ENCODE measurements around the gene ADGRV1.
"Not testable (repeated sequence)": the region's sequence is repeated elsewhere in the genome, so short reads cannot be mapped to it uniquely, and the experiment has no call there.

The ADGRV1 gene

GRCh38 chr5:90800082-90800481, 241.5 kb downstream of the ADGRV1 start:
- intact Hi-C loops (cut with DNase I), result loop anchor here (5.0 kb wide), 1 partner anchor 617 kb away; no protein-coding TSS in a partner anchor

GRCh38 chr5:90800515-90800914, 241.9 kb downstream of the ADGRV1 start:
- not testable (repeated sequence) for DNase-seq
- intact Hi-C loops (cut with DNase I), result loop anchor here (5.0 kb wide), 1 partner anchor 617 kb away; no protein-coding TSS in a partner anchor

More at GRCh38 chr5:90800082-90800481, 241.5 kb downstream of the ADGRV1 start:
- not testable (repeated sequence) for DNase-seq

GRCh38 chr5:90802474-90803317, 244.1 kb downstream of the ADGRV1 start:
- intact Hi-C loops (cut with DNase I), result loop anchor here (5.0 kb wide), 1 partner anchor 615 kb away; no protein-coding TSS in a partner anchor
- DNase-seq, result peak in 2 of 10 donors; percentile 8 to 37

GRCh38 chr5:90803381-90803780, 244.8 kb downstream of the ADGRV1 start:
- no peak for DNase-seq
- intact Hi-C loops (cut with DNase I), result loop anchor here (5.0 kb wide), 1 partner anchor 614 kb away; no protein-coding TSS in a partner anchor

- intact Hi-C loops (cut with DNase I), result loop anchor here (5.0 kb wide), 1 partner anchor 613 kb away; no protein-coding TSS in a partner anchor
- peak in 1 of 10 donors; percentile 41 for DNase-seq
Observed at GRCh38 chr5:90803876-90804275, 245.3 kb downstream of the ADGRV1 start.

- intact Hi-C loops (cut with DNase I), result no loop called here
- DNase-seq, result no peak
Observed at GRCh38 chr5:90807496-90807895, 248.9 kb downstream of the ADGRV1 start.

GRCh38 chr5:90809311-90810056, 250.9 kb downstream of the ADGRV1 start:
- DNase-seq, result no peak
- intact Hi-C loops (cut with DNase I), result no loop called here

GRCh38 chr5:90810211-90810610, 251.6 kb downstream of the ADGRV1 start:
- intact Hi-C loops (cut with DNase I), result no loop called here
- DNase-seq, result no peak

GRCh38 chr5:90813392-90813791, 254.8 kb downstream of the ADGRV1 start:
- intact Hi-C loops (cut with DNase I), result no loop called here
- no peak for DNase-seq

- intact Hi-C loops (cut with DNase I), result not testable (repeated sequence)
Observed at GRCh38 chr5:90822062-90822461, 263.5 kb downstream of the ADGRV1 start.

GRCh38 chr5:90824436-90824835, 265.8 kb downstream of the ADGRV1 start:
- DNase-seq, result no peak
- intact Hi-C loops (cut with DNase I), result no loop called here

More at GRCh38 chr5:90822062-90822461, 263.5 kb downstream of the ADGRV1 start:
- peak in 2 of 10 donors; percentile 45 to 64 for DNase-seq

GRCh38 chr5:90830058-90830457, 271.5 kb downstream of the ADGRV1 start:
- intact Hi-C loops (cut with DNase I), result no loop called here
- DNase-seq, result no peak

GRCh38 chr5:90833753-90834152, 275.2 kb downstream of the ADGRV1 start:
- DNase-seq, result no peak
- intact Hi-C loops (cut with DNase I), result no loop called here

GRCh38 chr5:90834711-90835110, 276.1 kb downstream of the ADGRV1 start:
- no peak for DNase-seq
- intact Hi-C loops (cut with DNase I), result no loop called here

GRCh38 chr5:90843443-90843842, 284.8 kb downstream of the ADGRV1 start:
- no peak for DNase-seq
- intact Hi-C loops (cut with DNase I), result no loop called here

GRCh38 chr5:90844931-90845330, 286.3 kb downstream of the ADGRV1 start:
- DNase-seq, result peak in 1 of 10 donors; percentile 45
- intact Hi-C loops (cut with DNase I), result no loop called here

- no peak for DNase-seq
- intact Hi-C loops (cut with DNase I), result no loop called here
Observed at GRCh38 chr5:90845723-90846554, 287.3 kb downstream of the ADGRV1 start.

GRCh38 chr5:90847606-90848005, 289.0 kb downstream of the ADGRV1 start:
- DNase-seq, result peak in 3 of 10 donors; percentile 49 to 75 (median 70)
- intact Hi-C loops (cut with DNase I), result not testable (repeated sequence)

GRCh38 chr5:90849939-90850338, 291.3 kb downstream of the ADGRV1 start:
- no peak for DNase-seq
- intact Hi-C loops (cut with DNase I), result no loop called here

GRCh38 chr5:90852531-90852930, 293.9 kb downstream of the ADGRV1 start:
- no peak for DNase-seq
- intact Hi-C loops (cut with DNase I), result no loop called here
